PC-3 (cell line): ENCODE results near the gene CRIP2. TPM values are rescaled to one million over a fixed set of nuclear protein-coding genes. Genes with fewer than 3 reads are reported as not detected.

Experiments used
- ATAC-seq: fragments of 200-7000 bp; cut with Tn5 transposase; 2 replicates; pipeline ENCODE4 v1.9.1; 2020; ENCODE audit warnings: mild to moderate bottlenecking, moderate library complexity
- BruUV-seq: library from RNA; stranded (reverse); fragments of 400-500 nt; replicated peaks from 2 replicates; lab custom pipeline; 2021; lab: Mats Ljungman, UMichigan
- CTCF ChIA-PET: fragments of 300-600 bp; sonication (Branson Sonifier 250); formaldehyde crosslinking; loops from one replicate; lab custom pipeline; 2022; ENCODE audit warnings: antibody characterized with exemption; lab: Charles Lee
- POLR2A ChIA-PET: fragments of 300-600 bp; sonication (Branson Sonifier 250); formaldehyde crosslinking; loops from one replicate; lab custom pipeline; 2022; ENCODE audit warnings: antibody characterized with exemption; ENCODE audit not compliant: unreplicated experiment; lab: Charles Lee
- DNase-seq: peaks from one replicate; pipeline ENCODE4 v3.0.0-alpha.2; 2015
- H2AFZ ChIP-seq: fragments of 300-600 bp; sonication (generic); 2 replicates; pipeline ENCODE4 v1.6.0; 2016; ENCODE audit warnings: antibody characterized with exemption, low read length
- H3F3A ChIP-seq: fragments of 300-600 bp; sonication (generic); one replicate; pipeline ENCODE4 v1.6.0; 2017; ENCODE audit warnings: antibody characterized with exemption, low read length, control low read depth, mild to moderate bottlenecking; ENCODE audit not compliant: unreplicated experiment
- H3K27ac ChIP-seq: fragments of 300-600 bp; sonication (generic); 2 replicates; pipeline ENCODE4 v1.5.1; 2016; ENCODE audit warnings: mild to moderate bottlenecking, low read length
- H3K27me3 ChIP-seq: fragments of 300-600 bp; sonication (generic); 2 replicates; pipeline ENCODE4 v1.6.1; 2016; ENCODE audit warnings: low read length, mixed read lengths
- H3K36me3 ChIP-seq: fragments of 300-600 bp; sonication (generic); 2 replicates; pipeline ENCODE4 v1.6.1; 2016; ENCODE audit warnings: low read depth, mixed run types, low read length, mixed read lengths
- H3K4me1 ChIP-seq: fragments of 300-600 bp; sonication (generic); 2 replicates; pipeline ENCODE4 v1.5.1; 2016; ENCODE audit warnings: low read length; ENCODE audit not compliant: insufficient read depth
- H3K4me2 ChIP-seq: fragments of 300-600 bp; sonication (generic); 2 replicates; pipeline ENCODE4 v1.6.0; 2016; ENCODE audit warnings: low read length
- H3K4me3 ChIP-seq: fragments of 300-600 bp; sonication (generic); 2 replicates; pipeline ENCODE4 v1.5.1; 2016; ENCODE audit warnings: mild to moderate bottlenecking, low read length, mixed read lengths
- H3K79me2 ChIP-seq: fragments of 300-600 bp; sonication (generic); 2 replicates; pipeline ENCODE4 v1.6.1; 2017; ENCODE audit warnings: low read length, mixed read lengths
- H3K9ac ChIP-seq: fragments of 300-600 bp; sonication (generic); 2 replicates; pipeline ENCODE4 v1.6.0; 2016; ENCODE audit warnings: mild to moderate bottlenecking, low read length
- H3K9me2 ChIP-seq: fragments of 300-600 bp; sonication (generic); replicated peaks from 2 replicates; pipeline ENCODE4 v1.6.1; 2016; ENCODE audit warnings: mixed run types, low read length, mixed read lengths
- H3K9me3 ChIP-seq: fragments of 300-600 bp; sonication (generic); 2 replicates; pipeline ENCODE4 v1.6.1; 2016; ENCODE audit warnings: low read length, mixed read lengths
- H4K20me1 ChIP-seq: fragments of 300-600 bp; sonication (generic); 2 replicates; pipeline ENCODE4 v1.6.1; 2016; ENCODE audit warnings: low read length, mixed read lengths
- CTCF ChIP-seq: fragments of 300-600 bp; sonication (generic); conservative IDR thresholded peaks from 2 replicates; pipeline ENCODE4 v1.5.1; 2017; ENCODE audit warnings: antibody characterized with exemption, low read depth, mild to moderate bottlenecking, low read length
- EZH2 ChIP-seq: fragments of 300-600 bp; sonication (generic); IDR thresholded peaks from one replicate; pipeline ENCODE4 v1.6.1; 2017; ENCODE audit warnings: antibody characterized with exemption, mild to moderate bottlenecking, low read length; ENCODE audit not compliant: unreplicated experiment
- EZH2phosphoT487 ChIP-seq: fragments of 300-600 bp; sonication (generic); IDR thresholded peaks from 2 replicates; pipeline ENCODE4 v1.6.1; 2018; ENCODE audit warnings: mild to moderate bottlenecking, antibody characterized with exemption, low read length, borderline replicate concordance
- intact Hi-C: fragments of 100-400 bp; cut with micrococcal nuclease; formaldehyde crosslinking; loops from 2 replicates; pipeline ENCODE4 v1.9.0; 2023
- total RNA-seq: library from RNA; depleted of rRNA; stranded (reverse); fragments of >200 nt; gene quantifications from 2 replicates; pipeline ENCODE4 v1.2.3, GENCODE V29; 2014

CRIP2 gene
- total RNA-seq, 1 experiment from 2014 or later, result 100 TPM

- CTCF ChIA-PET, result no interaction called here
- H3K4me3 ChIP-seq, result no peak overlapping the region
- POLR2A ChIA-PET, result no interaction called here
- H3K36me3 ChIP-seq, result no peaks in the 10 kb centered on the region; the same call in none of the 2 replicates
- no peaks in the 10 kb centered on the region for H3K79me2 ChIP-seq
- no peaks in the 10 kb centered on the region for H3F3A ChIP-seq
- H3K9ac ChIP-seq, result no peak overlapping the region
- ATAC-seq (no peak), DNase-seq (no peak)
- no peaks in the 10 kb centered on the region for H3K4me1 ChIP-seq
- no peak overlapping the region for H2AFZ ChIP-seq
- H3K9me2 ChIP-seq, result no peaks in the 10 kb centered on the region
- H4K20me1 ChIP-seq, result no peaks in the 10 kb centered on the region
- no peaks in the 10 kb centered on the region for H3K27me3 ChIP-seq
- H3K9me3 ChIP-seq, result no peaks in the 10 kb centered on the region
- TF ChIP-seq EZH2phosphoT487 (no peak), CTCF (no peak), EZH2 (no peak)
- intact Hi-C loops, result no loop called here
- no peak overlapping the region for H3K4me2 ChIP-seq
- H3K27ac ChIP-seq, result no peak overlapping the region
- BruUV-seq, result no TSS peak
Measured at GRCh38 chr14:105455766-105456660, 18.6 kb upstream of the CRIP2 start.

GRCh38 chr14:105456736-105457617 lies 17.6 kb upstream of the CRIP2 start:
- Histone ChIP-seq H3K27ac (no peak overlapping the region), H3K4me1 (no peaks in the 10 kb centered on the region), H3K79me2 (no peaks in the 10 kb centered on the region), H3K4me2 (no peak overlapping the region), H3K36me3 (no peaks in the 10 kb centered on the region; the same call in none of the 2 replicates), H4K20me1 (no peaks in the 10 kb centered on the region), H3K9me2 (no peaks in the 10 kb centered on the region), H3K27me3 (no peaks in the 10 kb centered on the region), H2AFZ (no peak overlapping the region), H3K4me3 (no peak overlapping the region), H3K9ac (no peak overlapping the region), H3K9me3 (no peaks in the 10 kb centered on the region), H3F3A (no peaks in the 10 kb centered on the region)
- no TSS peak for BruUV-seq
- ChIA-PET CTCF (no interaction called here), POLR2A (no interaction called here)
- intact Hi-C loops, result no loop called here
- DNase-seq (no peak), ATAC-seq (no peak)
- TF ChIP-seq EZH2 (no peak), EZH2phosphoT487 (no peak), CTCF (no peak)
